NCI-H2196 treated with DMSO at 0.1 percent for 48 hours (cell line): ENCODE measurements around the gene KIF13A.
"Not testable (repeated sequence)": the region's sequence is repeated elsewhere in the genome, so short reads cannot be mapped to it uniquely, and the experiment has no call there.

Experiments
- DNase-seq: peaks from one replicate; lab custom pipeline; 2025; ENCODE audit not compliant: unreplicated experiment; lab: John Stamatoyannopoulos, UW

Gene KIF13A

DNA sequence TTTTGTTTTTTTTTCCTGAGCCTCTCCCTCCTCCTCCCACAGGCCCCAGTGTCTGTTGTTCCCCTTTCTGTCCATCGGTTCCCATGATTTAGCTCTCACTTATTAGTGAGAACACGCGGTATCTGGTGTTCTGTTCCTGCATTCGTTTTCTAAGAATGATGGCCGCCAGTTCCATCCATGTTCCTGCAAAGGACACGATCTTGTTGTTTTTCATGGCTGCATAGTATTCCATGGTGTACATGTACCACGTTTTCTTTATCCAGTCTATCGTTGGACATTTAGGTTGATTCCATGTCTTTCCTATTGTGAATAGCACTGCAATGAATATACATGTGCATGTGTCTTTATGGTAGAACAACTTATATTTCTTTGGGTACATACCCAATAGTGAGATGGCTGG is 175.1 kb downstream of the KIF13A start:
- no peak for DNase-seq

DNA sequence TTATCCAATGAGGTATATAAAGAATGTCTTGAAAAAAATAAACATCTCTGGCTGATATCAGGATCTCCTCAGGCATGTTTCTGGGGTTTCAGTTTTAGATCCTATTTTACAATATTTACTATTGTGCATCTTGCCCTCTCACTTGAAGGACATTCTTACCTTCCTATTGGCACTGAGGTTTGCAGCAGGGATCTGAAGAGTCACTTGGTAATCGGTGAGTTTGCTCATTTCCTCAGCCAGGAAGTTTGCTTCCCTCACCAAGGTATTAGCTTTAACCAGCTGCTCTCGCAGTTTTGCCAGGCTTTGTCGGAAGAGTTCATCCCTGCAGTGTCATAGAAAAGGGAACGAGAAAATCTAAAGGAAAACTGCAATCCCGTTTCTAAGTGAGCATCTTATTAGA is 178.8 kb downstream of the KIF13A start:
- no peak for DNase-seq

DNA sequence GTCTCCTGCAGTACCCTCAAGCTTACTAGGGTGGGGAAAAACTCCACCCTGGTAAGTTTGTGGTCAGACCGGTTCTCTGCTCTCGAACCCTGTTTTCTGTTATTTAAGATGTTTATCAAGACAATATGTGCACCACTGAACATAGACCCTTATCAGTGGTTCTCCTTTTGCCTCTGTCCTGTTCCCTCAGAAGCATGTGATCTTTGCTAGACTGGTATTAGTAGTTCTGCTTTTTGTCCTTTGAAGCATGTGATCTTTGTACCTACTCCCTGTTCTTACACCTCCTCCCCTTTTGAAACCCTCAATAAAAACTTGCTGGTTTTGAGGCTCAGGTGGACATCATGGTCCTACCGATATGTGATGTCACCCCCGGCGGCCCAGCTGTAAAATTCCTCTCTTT is 180.0 kb downstream of the KIF13A start:
- not testable (repeated sequence) for DNase-seq

DNA sequence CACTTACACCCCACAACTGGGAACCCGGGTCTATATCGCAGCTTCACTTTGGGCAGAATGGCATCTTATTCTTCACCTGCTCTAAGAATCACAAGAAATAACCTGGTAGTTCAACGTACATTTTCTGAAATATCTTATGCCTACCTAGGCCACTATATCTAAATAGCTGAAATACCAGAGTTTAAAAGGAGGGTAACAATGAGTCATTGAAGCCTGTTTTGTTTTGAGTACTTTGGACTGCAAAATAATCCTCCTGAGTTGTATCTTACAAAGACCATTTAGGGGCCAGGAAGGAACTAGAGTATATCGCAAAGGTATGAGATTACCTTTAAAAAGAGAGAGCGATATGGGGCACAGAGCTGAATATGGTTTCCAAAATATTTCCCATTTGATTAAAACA is 184.0 kb downstream of the KIF13A start:
- DNase-seq: no peak

DNA sequence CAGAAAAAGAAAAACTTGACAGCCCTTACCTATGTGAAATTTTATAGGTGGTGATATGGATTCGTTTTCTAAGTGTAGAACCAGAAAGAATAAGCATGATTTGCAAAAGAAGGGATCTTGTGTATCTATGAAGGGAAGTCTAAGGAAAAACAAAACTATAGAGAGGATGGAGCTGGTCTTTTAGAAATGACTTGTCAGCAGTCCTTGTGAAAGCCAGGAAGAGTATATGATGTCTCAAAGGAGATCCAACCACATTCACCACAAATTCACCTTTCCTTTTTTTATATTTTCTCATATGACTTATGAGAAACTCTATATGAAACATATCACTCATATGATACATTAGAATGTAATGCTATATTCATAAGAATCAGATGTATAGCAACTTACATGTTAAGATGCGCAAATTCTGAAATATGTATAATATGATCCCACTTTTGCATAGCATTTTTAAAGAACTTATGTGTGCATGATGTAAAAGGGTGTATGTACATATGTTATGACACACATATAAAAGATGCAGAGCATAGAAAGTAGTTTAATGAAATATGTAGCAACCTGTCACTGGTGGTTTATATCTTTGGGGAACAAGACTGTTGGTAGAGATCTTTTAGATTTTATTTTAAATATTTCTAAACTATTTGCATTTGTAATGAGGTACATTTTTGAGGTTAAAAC is 188.8 kb downstream of the KIF13A start:
- DNase-seq: no peak

DNA sequence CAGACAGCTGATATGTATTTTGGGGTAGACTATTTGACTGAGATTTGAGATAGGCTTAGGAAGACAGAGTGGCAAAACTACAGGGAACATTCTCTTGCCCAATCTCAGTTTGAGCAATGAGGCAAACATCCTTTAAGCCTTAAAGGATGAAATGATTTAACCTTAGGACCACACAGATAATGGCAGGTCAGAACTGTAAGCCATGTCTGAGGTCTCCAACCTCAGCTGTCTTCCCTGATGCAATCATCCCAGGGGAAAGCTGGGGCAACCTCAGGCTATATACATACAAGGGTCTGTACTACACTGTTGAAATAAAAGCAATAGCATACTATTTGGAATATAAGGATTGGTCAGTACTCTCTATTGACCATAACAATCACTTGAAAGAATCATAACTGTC is 196.9 kb downstream of the KIF13A start:
- no peak for DNase-seq

DNA sequence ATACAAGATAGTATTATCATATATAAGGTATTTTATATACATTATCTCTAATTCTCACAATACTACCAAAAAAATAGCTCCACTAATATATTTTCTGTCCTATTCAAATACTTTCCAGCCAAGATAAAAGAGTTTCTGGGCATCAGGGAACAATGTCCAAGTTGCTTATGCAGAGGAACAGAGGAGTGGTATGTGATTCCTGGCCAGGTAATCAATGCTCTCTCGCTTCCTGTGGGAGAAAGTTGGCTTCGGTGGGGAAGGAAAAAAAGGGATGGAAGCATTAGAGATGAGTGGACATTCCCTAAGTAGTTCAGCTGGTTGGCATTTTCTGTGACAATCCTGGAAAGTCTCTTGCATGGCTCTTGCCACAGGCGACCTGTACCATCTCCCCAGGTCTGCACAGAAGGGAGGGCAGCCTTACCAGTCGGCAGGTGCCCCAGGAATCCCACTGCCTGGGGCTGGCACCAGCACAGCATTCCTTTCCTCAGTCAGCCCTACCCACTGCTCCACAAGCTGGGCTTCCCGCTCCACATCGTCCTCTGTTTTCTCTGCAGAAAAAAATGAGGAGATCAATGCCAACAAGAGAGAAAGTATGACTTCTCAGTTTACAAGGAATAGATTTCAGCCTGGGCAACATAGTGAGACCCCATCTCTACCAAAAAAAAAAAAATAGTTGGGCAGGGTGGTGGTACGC is 202.2 kb downstream of the KIF13A start:
- DNase-seq: no peak

DNA sequence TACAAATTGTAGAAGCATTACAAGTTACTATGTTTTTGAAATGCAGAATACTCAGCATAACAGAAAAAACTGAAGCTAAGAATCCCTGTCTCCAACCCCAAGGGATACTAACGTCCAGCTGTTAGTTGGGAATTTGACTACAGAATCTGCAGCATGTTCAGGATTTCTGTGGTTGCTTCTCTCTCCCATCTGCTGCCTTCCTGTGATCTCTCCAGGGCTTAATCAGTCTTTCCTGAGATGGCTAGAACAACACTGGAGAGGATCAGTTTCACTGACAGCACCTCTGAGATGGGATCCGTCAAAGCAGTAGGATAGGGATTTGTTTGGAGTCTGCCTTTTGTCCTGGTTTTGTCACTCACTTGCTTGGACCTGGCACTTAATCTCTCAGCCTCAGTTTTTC is 207.4 kb downstream of the KIF13A start:
- no peak for DNase-seq

DNA sequence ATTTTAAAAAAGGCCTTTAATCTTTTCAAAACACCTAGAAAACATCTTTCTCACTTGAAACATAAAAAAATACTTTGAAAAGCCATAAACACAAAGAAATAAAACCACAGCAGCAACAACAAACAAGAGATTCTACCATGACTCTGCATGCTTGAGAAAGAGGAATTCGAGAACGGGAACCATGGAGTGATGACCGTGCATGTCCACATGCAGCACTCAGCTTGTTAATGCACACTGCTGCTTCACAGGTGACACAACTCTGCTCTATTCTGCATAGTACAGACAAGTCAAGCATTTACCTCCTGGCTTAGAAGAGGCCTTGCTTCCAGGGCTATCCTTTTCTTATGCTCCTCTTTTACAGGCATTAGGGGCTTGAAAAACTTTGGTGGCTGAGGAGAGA is 215.8 kb downstream of the KIF13A start:
- no peak for DNase-seq

DNA sequence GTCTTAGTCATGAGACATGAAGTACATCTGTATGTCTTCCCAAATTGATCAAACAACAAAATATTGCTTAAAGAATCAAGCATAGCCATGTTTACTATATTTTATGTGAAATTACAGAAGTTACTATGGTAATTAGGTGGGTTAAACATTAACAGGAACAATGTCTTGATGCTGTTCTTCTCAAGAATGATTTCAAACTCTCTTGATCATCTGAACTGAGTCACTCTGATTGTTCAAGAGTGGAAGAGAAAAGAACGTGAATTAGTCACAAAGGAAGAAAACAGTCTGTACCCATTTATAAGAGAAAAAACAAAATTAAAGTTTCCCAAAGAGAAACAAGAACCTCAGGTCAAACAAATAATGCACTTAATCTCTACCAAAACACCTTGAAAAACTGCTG is 218.6 kb downstream of the KIF13A start:
- no peak for DNase-seq

DNA sequence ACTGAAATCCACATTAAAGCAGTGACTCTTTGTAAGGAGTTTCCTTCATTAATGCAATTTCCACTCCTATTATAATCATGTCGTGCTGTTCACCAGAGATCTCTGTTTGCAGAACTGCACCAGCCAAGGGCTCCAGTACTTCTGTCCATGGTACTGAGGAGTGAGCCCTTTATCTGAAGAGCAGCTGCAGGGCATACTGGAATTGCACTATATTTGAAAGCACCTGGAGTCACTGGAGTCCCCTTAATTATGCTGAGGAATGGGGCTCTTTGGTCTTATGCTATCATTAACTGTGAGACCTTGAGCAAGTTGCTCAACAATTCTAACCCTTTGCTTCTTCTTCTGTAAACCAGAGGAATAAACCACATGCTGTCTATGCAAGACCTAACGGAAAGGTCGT is 219.0 kb downstream of the KIF13A start:
- DNase-seq: no peak

DNA sequence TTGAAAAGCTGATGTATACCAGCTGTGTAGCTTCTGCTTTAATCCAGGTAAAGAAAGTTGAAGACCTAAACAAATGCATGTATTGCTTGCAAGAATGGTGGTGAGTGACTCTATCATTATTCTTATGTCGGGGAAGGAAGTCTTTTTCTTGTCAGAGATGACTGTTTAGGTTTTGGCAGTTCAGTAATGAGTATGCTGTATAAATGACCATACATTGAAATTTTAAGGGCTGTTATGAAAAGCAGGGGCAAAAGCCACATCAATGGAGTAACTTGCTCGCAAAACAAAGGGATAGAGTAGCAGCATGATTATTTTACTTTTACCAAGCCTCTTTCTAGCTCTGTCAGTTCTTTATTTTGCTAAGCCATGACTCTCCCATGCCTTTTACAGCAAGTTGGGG is 224.8 kb downstream of the KIF13A start:
- no peak for DNase-seq

DNA sequence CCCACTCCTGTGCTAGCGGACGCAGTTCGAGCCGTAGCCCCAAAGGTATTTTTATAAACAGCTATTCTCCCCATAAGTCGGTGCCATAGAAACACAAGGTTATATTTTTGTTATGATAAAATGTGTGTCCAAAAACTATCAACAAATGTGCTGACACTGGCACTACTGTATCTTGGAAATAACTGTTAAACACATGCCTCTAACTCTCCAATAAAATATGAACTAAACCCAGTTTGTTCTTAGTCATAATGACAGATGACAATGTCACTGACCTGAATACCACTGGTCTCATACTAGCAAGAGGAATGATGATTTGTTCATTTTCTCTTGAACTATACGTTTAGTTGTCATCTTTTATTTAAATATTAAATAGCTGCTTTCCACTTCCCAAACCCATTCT is 229.3 kb downstream of the KIF13A start:
- no peak for DNase-seq

DNA sequence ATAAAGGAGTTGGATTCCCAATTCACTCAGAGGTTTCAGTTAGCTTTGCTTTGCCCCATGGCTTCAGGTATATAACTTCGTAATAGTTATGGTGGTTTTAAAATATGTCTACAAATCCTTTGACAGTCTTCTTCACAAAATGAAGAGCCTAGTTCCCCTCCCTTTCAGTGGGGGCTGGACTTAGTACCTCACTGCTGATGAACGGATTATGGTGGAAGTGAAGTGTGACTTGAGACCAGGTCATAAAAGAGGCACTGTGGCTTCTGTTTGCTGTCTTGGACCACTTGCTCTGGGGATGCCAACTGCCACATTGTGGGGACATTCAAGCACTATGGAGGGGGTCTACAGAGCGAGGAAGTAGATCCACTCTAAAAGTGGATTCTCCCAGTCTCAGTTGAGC is 233.2 kb downstream of the KIF13A start:
- no peak for DNase-seq

DNA sequence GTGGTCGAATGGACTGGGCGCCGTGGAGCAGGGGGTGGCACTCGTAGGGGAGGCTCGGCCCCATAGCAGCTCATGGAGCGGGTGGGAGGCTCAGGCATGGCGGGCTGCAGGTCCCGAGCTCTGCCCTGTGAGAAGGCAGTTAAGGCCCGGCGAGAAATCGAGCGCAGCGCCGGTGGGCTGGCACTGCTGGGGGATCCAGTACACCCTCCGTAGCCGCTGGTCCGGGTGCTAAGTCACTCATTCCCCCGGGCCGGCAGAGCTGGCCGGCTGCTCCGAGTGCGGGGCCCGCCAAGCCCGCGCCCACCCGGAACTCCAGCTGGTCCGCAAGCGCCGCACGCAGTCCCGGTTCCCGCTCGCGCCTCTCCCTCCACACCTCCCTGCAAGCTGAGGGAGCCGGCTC is 242.1 kb downstream of the KIF13A start:
- DNase-seq: not testable (repeated sequence)

DNA sequence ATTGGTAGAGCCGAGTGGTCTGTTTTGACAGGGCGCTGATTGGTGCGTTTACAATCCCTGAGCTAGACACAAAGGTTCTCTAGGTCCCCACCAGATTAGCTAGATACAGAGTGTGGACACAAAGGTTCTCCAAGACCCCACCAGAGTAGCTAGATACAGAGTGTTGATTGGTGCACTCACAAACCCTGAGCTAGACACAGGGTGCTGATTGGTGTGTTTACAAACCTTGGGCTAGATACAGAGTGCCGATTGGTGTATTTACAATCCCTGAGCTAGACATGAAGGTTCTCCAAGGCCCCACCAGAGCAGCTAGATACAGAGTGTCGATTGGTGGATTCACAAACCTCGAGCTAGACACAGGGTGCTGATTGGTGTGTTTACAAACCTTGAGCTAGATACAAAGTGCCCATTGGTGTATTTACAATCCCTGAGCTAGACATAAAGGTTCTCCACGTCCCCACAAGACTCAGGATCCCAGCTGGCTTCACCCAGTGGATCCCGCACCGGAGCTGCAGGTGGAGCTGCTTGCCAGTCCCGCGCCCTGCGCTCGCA is 242.6 kb downstream of the KIF13A start:
- DNase-seq: not testable (repeated sequence)

DNA sequence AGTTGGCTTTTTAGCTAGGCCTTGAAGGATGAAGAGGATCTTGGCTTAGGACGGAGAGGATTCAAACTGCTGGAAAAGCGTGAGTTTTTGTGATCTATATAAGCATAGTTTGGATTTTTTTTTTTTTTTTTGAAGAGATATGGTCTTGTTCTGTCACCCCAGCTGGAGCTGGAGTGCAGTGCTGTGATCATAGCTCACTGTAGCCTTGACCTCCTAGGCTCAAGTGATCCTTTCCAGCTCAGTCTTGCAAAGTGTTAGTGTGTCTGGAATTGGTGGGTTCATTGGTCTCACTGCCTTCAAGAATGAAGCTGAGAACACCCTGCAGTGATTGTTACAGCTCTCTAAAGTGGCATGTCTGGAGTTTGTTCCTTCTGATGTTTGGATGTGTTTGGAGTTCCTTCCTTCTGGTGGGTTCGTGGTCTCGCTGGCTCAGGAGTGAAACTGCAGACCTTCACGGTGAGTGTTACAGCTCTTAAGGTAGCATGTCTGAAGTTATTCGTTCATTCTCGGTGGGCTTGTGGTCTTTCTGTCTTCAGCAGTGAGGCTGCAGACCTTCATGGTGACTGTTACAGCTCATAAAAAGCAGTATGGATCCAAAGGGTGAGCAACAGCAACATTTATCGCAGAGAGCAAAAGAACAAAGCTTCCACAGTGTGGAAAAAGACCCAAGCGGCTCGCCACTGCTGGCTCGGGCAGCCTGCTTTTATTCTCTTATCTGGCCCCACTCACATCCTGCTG is 243.2 kb downstream of the KIF13A start:
- DNase-seq: no peak

DNA sequence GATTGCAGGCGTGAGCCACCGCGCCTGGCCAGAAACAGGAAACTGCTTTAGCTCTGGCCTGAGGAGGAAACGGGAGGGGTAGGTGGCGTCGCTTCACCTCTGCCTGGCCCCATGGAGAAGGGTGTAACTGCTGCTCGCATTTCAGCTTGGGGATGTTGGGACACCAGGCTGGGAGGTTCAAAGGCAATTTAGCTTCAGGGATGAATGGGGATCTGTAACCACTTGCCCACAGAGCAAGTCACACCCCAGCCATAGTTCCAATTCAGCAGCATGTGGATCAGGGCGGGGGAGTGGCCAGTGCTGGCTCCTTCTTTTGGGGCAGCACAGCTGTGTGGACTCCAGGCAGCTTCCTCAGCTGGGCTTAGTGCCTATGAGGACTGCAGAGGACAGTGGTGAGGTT is 245.9 kb downstream of the KIF13A start:
- DNase-seq: no peak

DNA sequence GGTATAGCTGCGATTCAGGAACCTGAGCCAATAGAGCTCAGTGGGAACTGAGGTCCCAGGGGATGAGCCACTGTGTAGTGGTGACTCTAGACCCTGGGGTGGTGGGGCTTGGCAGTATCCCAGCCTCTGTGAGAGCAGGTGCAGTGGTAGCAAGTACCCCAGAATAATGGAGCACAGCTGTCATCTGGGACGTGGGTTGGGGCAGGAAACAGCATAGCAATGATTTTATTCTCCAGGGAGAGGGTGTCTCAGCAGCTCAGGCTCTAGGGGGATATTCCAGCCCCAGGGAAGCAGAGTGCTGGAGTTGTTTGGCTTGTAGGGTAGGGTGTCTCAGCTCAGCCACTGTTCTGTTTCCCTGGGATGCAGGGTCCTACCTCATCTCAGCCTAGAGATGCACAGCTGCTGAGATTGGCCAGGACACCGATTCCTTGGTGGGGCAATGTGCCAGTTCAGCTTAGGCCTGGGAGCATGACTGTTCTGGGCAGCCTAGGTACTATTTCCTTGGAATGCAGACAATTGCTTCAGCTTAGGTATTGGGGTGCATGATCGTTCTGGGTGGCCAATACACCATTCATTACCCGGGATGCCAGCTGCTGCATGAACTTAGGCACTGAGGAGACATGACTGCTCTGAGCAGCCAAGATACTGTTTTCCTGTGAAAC is 246.7 kb downstream of the KIF13A start:
- no peak for DNase-seq

DNA sequence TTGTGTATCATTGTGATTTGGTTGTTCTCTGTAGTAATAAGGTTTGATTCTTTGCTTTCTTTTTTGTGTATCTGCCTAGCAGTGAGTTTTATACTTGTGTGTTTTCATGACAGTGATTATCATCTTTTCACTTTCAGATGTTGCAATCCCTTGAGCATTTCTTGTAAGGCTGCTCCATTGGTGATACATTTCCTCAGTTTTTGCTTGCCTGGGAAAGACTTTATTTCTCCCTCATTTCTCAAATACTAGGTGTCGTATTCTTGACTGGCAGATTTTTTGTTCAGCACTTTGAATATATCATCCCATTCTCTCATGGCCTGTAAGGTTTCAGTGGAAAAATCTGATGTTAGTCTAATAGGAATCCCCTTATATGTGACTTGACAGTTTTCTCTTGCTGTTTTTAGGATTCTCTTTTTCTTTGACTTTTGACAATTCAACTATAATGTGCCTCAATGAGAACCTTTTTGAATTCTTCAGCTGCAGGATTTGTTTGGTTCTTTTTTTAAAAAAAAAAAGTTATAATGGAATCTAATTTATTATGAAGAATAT is 249.7 kb downstream of the KIF13A start:
- DNase-seq: no peak

DNA sequence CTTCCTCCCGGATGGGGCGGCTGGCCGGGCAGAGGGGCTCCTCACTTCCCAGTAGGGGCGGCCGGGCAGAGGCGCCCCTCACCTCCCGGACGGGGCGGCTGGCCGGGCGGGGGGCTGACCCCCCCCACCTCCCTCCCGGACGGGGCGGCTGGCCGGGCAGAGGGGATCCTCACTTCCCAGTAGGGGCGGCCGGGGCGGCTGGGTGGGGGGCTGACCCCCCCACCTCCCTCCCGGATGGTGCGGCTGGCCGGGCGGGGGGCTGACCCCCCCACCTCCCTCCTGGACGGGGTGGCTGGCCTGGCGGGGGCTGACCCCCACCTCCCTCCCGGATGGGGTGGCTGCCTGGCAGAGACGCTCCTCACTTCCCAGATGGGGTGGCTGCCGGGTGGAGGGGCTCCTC is 252.1 kb downstream of the KIF13A start:
- DNase-seq: not testable (repeated sequence)
